ENCODE measurements around the gene DPP6. TPM values are rescaled to one million over a fixed set of nuclear protein-coding genes. Genes with fewer than 3 reads are reported as not detected.

Gene DPP6
- total and polyA plus RNA-seq, 2 donors (not counting 1 experiment from before 2014, with no cell fraction given) = not detected

DNA sequence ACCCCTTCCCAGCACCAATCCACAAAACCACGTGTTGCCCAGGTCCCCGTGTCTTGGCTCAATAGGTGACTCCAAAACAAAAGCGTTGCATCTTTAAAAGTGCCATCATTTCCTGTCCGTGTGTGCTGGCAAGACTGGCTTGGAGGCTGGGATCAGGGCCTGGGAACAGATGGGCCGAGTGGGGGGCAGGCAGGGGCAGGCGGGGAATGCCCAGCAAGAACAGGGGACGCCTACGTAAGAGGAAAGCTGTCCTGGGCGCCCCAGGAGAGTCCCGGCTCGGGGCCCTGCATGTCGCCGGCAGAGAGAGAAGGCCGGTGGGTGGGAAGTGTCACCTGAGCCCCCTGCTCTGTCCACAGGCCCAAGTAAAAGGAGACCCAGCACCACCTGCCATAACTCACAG is 864.2 kb downstream of the DPP6 start:
- H3K27me3 Mint-ChIP-seq = peaks cover 36% of the 10 kb centered on the region
- intact Hi-C loops (cut with micrococcal nuclease) = no loop called here
- ChIA-PET CTCF (no interaction called here), POLR2A (no interaction called here)
- Histone ChIP-seq H4K20me1 (ENCODE audit: control insufficient read depth, insufficient read depth, low read length, poor library complexity, severe bottlenecking) (no peaks in the 10 kb centered on the region), H3K27me3 (replicated peaks in 1 of 4; ENCODE audit: control extremely low read depth in 1 of 4, control insufficient read depth in 3 of 4, insufficient read depth in 4 of 4, low read length in 3 of 4) (peaks cover 0 to 21% (median 9%) of the 10 kb centered on the region in 4 experiments), H3K4me1 (ENCODE audit: control insufficient read depth in 2 of 2, insufficient read depth in 2 of 2, low read length in 2 of 2) (peaks cover 7 to 9% of the 10 kb centered on the region in 2 donors), H3K9me3 (ENCODE audit: control extremely low read depth in 1 of 3, control insufficient read depth in 2 of 3, insufficient read depth in 1 of 3, low read length in 2 of 3) (peaks cover 0 to 9% (median 0%) of the 10 kb centered on the region in 3 donors), H3K79me2 (ENCODE audit: control insufficient read depth, insufficient read depth, low read length) (no peaks in the 10 kb centered on the region), H3K9ac (ENCODE audit: low read length) (no peak overlapping the region), H3K4me2 (replicated peaks; ENCODE audit: low read depth, low read length, poor library complexity, severe bottlenecking) (no peak overlapping the region), H2AFZ (ENCODE audit: insufficient read depth, low read depth, low read length, poor library complexity, severe bottlenecking) (no peak overlapping the region), H3K4me3 (ENCODE audit: control extremely low read depth in 1 of 5, extremely low read depth in 1 of 5, insufficient read depth in 1 of 5, low read depth in 2 of 5, low read length in 4 of 5) (no peak overlapping the region), H3K27ac (ENCODE audit: low read length in 2 of 2) (no peak overlapping the region), H3K36me3 (replicated peaks in 1 of 2; ENCODE audit: control extremely low read depth in 1 of 2, control insufficient read depth in 1 of 2, extremely low read depth in 1 of 2, insufficient read depth in 2 of 2, low read length in 1 of 2) (no peaks in the 10 kb centered on the region)
- no peaks in the 10 kb centered on the region for H3K9me3 Mint-ChIP-seq (ENCODE audit: insufficient read depth)
- ATAC-seq (ENCODE audit: low read depth) (no peak), DNase-seq (no peak)
- 93% methylated on average over 14 of the region's 14 CpGs for WGBS (ENCODE audit: insufficient coverage)
- no peak overlapping the region for H3K4me3 Mint-ChIP-seq
- no peak for TF ChIP-seq EZH2 (IDR thresholded peaks at IDR 0.05; ENCODE audit: borderline replicate concordance, insufficient read depth, low read depth, low read length, poor library complexity, severe bottlenecking)
- no peak overlapping the region for H3K27ac Mint-ChIP-seq
- H3K4me1 Mint-ChIP-seq = peaks cover 5% of the 10 kb centered on the region

DNA sequence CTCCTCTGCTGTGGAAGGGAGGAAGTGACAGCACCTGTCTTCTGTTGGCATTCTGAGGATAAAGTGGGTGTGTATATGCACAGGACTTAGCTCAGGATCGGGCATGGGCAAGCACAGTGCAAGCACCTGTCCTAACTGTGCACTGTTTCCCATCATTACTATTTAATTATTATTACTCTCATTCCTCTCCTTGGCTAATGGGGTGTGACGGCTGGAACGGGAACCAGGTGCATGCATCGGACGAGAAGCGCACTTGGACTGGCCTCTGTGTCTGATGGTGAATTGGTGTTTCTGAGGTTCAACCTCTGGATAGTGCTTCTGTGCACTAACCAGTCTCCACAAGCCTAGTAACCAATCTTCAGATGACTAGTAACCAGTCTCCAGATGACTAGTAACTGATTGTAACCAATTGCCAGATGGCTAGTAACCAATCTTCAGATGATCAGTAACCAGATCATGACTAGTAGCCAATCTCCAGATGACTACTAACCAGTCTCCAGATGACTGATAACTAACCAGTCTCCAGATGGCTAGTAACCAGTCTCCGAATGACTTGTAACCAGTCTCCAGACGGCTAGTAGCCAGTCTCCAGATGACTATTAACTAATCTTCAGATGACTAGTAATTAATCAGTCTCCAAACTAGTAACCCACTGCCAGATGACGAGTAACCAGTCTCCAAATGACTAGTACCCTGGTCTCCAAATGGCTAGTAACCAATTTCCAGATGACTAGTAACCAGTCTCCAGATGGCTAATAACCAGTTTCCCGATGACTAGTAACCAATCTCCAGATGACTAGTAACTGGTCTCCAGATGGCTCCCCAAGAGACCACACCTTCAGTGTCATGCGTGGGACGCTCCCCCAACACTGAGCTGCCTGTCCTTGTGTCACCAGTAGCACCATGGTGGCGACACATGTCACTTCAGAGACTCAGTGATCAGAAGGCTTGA is 864.9 kb downstream of the DPP6 start:
- H3K9ac ChIP-seq (ENCODE audit: low read length) = no peak overlapping the region
- H3K27ac ChIP-seq (ENCODE audit: low read length in 2 of 2) = no peak overlapping the region
- no peak overlapping the region for H3K27ac Mint-ChIP-seq
- no peak for DNase-seq
- H3K4me1 Mint-ChIP-seq = peaks cover 5% of the 10 kb centered on the region
- TF ChIP-seq EZH2 (IDR thresholded peaks at IDR 0.05; ENCODE audit: borderline replicate concordance, insufficient read depth, low read depth, low read length, poor library complexity, severe bottlenecking) = no peak
- TF ChIP-seq, protein P1, sequence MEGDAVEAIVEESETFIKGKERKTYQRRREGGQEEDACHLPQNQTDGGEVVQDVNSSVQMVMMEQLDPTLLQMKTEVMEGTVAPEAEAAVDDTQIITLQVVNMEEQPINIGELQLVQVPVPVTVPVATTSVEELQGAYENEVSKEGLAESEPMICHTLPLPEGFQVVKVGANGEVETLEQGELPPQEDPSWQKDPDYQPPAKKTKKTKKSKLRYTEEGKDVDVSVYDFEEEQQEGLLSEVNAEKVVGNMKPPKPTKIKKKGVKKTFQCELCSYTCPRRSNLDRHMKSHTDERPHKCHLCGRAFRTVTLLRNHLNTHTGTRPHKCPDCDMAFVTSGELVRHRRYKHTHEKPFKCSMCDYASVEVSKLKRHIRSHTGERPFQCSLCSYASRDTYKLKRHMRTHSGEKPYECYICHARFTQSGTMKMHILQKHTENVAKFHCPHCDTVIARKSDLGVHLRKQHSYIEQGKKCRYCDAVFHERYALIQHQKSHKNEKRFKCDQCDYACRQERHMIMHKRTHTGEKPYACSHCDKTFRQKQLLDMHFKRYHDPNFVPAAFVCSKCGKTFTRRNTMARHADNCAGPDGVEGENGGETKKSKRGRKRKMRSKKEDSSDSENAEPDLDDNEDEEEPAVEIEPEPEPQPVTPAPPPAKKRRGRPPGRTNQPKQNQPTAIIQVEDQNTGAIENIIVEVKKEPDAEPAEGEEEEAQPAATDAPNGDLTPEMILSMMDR (IDR thresholded peaks at IDR 0.05) = no peak
- no peaks in the 10 kb centered on the region for H3K36me3 ChIP-seq (replicated peaks in 1 of 2; ENCODE audit: control extremely low read depth in 1 of 2, control insufficient read depth in 1 of 2, extremely low read depth in 1 of 2, insufficient read depth in 2 of 2, low read length in 1 of 2)
- H3K79me2 ChIP-seq (ENCODE audit: control insufficient read depth, insufficient read depth, low read length) = no peaks in the 10 kb centered on the region
- H2AFZ ChIP-seq (ENCODE audit: insufficient read depth, low read depth, low read length, poor library complexity, severe bottlenecking) = no peak overlapping the region
- CTCF ChIA-PET = interaction anchor here (1.1 kb wide), 1 partner anchor 59 kb away, joined by 3 read pairs; no protein-coding TSS in a partner anchor
- peaks cover 7 to 9% of the 10 kb centered on the region in 2 donors for H3K4me1 ChIP-seq (ENCODE audit: control insufficient read depth in 2 of 2, insufficient read depth in 2 of 2, low read length in 2 of 2)
- H3K27me3 ChIP-seq (replicated peaks in 1 of 4; ENCODE audit: control extremely low read depth in 1 of 4, control insufficient read depth in 3 of 4, insufficient read depth in 4 of 4, low read length in 3 of 4) = peaks cover 0 to 21% (median 9%) of the 10 kb centered on the region in 4 experiments
- no peaks in the 10 kb centered on the region for H4K20me1 ChIP-seq (ENCODE audit: control insufficient read depth, insufficient read depth, low read length, poor library complexity, severe bottlenecking)
- H3K9me3 ChIP-seq (ENCODE audit: control extremely low read depth in 1 of 3, control insufficient read depth in 2 of 3, insufficient read depth in 1 of 3, low read length in 2 of 3) = peaks cover 0 to 3% (median 0%) of the 10 kb centered on the region in 3 donors
- ATAC-seq (ENCODE audit: low read depth) = no peak
- H3K9me3 Mint-ChIP-seq (ENCODE audit: insufficient read depth) = no peaks in the 10 kb centered on the region
- peaks cover 41% of the 10 kb centered on the region for H3K27me3 Mint-ChIP-seq
- H3K4me3 ChIP-seq (ENCODE audit: control extremely low read depth in 1 of 5, extremely low read depth in 1 of 5, insufficient read depth in 1 of 5, low read depth in 2 of 5, low read length in 4 of 5) = no peak overlapping the region
- 86% methylated on average over 7 of the region's 13 CpGs for WGBS (ENCODE audit: insufficient coverage)
- H3K4me3 Mint-ChIP-seq = no peak overlapping the region
- intact Hi-C loops (cut with micrococcal nuclease) = no loop called here
- POLR2A ChIA-PET = no interaction called here
- H3K4me2 ChIP-seq (replicated peaks; ENCODE audit: low read depth, low read length, poor library complexity, severe bottlenecking) = no peak overlapping the region

Data from B cell (primary cell).